Measurements from ENCODE around the gene ZNF154.

The ZNF154 gene

DNA sequence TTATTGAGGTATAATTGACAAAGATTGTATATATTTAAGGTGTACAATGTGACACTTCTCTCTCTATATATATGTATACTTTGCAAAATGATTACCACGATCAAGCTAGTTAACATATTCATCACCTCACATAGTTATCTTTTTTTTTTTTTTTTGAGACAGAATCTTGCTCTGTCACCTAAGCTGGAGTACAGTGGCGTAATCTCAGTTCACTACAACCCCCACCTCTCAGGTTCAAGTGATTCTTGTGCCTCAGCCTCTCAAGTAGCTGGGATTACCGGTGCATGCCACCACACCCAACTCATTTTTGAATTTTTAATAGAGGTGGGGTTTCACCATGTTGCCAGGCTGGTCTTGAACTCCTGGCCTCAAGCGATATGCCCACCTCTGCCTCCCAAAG, 36.5 kb downstream of the ZNF154 start:
- DNase-seq = no peak

DNA sequence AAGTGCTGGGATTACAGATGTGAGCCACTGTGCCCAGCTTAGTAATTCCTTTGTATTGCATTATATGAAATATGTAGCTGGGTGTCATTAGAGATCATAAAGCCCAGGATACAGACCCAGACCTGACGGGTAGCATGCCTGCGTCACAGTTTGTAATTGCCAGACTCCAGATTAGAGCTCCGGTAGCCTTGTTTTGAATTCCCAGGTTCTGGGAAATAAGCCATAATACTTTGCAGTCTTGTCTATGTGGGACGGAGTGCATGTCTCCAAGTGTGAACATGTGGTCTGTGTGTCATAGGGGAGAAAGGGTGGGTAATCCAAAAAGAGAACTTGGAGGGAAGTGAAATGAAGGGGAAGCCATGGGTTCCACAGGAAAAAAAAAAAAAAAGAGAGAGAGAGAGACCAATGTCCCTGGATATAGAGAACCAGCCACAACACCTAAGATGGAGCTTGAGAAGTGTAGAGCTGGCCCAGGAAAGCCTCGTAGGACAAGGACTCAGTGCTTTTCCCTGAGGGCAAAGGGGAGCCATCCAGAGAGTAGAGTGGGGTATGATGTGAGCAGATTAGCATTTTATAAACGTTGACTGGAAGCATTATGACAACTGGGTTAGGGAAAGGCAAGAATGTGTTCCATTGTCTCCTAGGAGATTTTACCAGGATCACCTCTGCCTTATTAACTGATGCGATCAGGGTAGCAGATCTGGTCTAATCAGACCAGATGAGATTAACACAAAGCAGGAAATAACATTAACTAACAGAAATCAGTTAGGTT, 37.7 kb downstream of the ZNF154 start:
- DNase-seq = no peak

DNA sequence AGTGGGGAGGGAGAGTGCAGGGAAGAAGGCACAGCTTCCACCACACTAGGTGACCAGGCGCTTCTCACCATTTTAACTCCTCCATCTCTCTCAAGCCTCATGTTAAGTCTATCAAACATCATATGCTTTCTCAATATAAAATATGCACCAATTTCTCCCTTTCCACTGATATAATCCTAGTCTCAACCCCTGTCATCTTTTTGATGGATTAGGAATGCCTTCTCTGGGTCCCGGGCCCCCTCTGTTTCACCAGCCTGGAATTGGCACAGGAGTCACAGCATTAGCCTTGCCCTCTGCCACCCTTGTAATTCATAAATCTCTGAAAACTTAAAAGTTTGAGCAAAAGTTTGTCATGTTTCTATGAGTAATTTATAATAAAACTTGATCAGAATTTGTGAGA, 40.4 kb downstream of the ZNF154 start, which contains the start of gene ZSCAN4:
Gene ZSCAN4, plus strand, starts transcription at position 301 of the 400 bp plus-strand sequence. CDS start 7,211 bp downstream, outside the sequence.
- DNase-seq = no peak

DNA sequence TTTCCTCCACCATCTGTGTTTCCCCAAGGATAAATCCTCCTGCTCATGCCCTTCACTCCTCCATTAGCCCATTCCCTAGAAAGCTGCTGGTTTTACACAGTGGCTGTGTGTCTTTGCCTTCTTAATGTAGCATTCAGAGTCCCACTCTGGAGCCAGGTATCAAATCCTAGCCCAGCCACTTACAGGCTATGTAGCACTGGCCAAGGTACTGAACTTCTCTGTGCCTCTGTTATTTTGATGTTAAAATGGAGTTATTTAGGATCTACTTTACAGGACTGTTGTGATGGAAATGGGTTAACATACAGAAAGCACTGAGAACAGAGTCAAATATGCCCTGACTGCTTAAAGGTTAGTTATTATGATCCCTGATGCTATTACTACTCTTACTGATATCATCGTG, 41.8 kb downstream of the ZNF154 start:
- no peak for DNase-seq

GRCh38 chr19:57665261-57665806, 43.7 kb downstream of the ZNF154 start:
- DNase-seq = no peak

DNA sequence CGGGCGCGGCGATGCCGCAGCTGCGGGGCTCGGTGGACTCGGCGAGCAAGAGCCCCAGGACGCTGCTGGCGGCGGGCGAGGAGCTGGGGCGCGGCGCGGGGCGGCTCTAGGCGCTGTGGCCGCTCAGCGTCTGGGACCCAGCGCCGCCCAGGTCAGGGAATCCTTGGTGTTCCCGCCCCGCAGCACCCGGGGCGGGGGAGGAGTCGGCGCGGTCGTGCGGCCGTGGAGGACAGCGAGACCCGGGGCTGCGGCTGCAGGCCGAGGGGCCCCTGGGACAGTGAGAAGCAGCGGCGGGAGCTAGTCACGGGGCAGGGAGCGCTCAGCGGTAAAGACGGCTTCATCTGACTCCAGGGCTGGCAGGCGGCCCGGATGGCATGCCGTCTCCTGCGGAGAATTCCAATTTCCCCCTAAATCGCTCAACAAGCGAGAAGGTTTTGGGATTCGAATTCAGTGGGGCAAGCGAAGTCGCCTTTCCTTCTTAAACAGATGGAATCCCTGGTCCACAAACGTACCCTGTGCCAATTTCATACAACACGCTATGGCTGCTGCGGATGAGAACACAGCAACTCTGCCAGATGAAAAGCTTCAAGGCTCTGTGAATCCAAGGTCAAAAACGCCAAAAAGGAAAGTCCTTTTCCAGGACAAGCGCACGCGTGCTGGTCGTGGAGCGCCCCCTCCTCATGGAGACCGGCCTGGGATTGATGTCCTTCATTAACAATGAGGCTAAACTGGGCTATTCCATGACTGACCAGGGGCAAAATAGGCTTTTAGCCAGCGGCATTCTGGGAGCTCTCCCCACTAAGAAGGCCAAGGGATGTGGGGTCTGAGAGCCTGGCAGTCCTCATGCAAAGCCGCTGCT, 44.5 kb downstream of the ZNF154 start:
- DNase-seq = no peak

- no peak for DNase-seq
Measured at GRCh38 chr19:57656346-57656745, 52.7 kb downstream of the ZNF154 start.

- no peak for DNase-seq
Measured at GRCh38 chr19:57655443-57655842, 53.6 kb downstream of the ZNF154 start.

- no peak for DNase-seq
Measured at GRCh38 chr19:57653689-57654088, 55.3 kb downstream of the ZNF154 start.

DNA sequence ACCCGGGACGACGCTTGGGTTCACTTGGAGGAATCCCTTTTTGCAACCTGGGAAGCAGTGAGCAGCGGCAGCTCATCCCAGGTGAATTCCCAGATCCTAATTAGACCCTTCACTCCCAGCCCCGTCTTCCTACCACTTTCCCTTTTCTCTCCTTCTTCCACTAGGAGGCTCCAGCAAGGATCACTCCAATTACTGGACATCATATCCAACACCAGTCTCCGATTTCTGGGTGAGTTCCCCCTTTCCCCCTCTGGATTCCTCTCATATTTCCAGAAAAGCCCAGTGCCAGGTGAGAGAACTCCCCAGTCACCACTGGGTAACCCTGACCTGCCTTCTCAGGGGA, 57.4 kb downstream of the ZNF154 start:
- no peak for DNase-seq

- no peak for DNase-seq
Measured at GRCh38 chr19:57648331-57649003, 60.5 kb downstream of the ZNF154 start.

Data from activated CD8-positive, alpha-beta memory T cell treated with anti-CD3 and anti-CD28 coated beads, Interleukin-2, amount 50 U/mL, for 4 hours (primary cell).